Smooth muscle cell (in vitro differentiated cells): ENCODE measurements around the gene PDPK1. TPM values are rescaled to one million over a fixed set of nuclear protein-coding genes. Genes with fewer than 3 reads are reported as not detected.
A peak's percentile ranks its signal among the peaks of the same experiment; 100 is the strongest.
"Not testable (repeated sequence)": the region's sequence is repeated elsewhere in the genome, so short reads cannot be mapped to it uniquely, and the experiment has no call there.

Source experiments
- DNase-seq: peaks from one replicate; lab custom pipeline; 2025; ENCODE audit not compliant: unreplicated experiment; lab: John Stamatoyannopoulos, UW
- H2AFZ ChIP-seq: fragments of 200-600 bp; sonication (generic); 2 replicates; pipeline ENCODE4 v1.6.0; 2016; ENCODE audit warnings: antibody characterized with exemption, low read depth, mild to moderate bottlenecking
- H3F3A ChIP-seq: fragments of 200-600 bp; sonication (generic); 2 replicates; pipeline ENCODE4 v1.6.0; 2017; ENCODE audit warnings: antibody characterized with exemption, low read depth
- H3K27ac ChIP-seq: fragments of 200-600 bp; sonication (generic); 2 replicates; pipeline ENCODE4 v1.5.1; 2016; ENCODE audit warnings: low read depth, mild to moderate bottlenecking
- H3K27me3 ChIP-seq: fragments of 200-600 bp; sonication (generic); 2 replicates; pipeline ENCODE4 v1.6.1; 2016; ENCODE audit warnings: low read depth, mild to moderate bottlenecking
- H3K36me3 ChIP-seq: fragments of 200-600 bp; sonication (generic); 2 replicates; pipeline ENCODE4 v1.5.1; 2016; ENCODE audit warnings: low read depth
- H3K4me1 ChIP-seq: fragments of 200-600 bp; sonication (generic); 2 replicates; pipeline ENCODE4 v1.5.1; 2016; ENCODE audit warnings: low read depth
- H3K4me2 ChIP-seq: fragments of 200-600 bp; sonication (generic); 2 replicates; pipeline ENCODE4 v1.6.0; 2016; ENCODE audit warnings: mild to moderate bottlenecking
- H3K4me3 ChIP-seq: fragments of 200-600 bp; sonication (generic); 2 replicates; pipeline ENCODE4 v1.5.1; 2016; ENCODE audit warnings: mild to moderate bottlenecking
- H3K79me2 ChIP-seq: fragments of 200-600 bp; sonication (generic); 2 replicates; pipeline ENCODE4 v1.6.0; 2016; ENCODE audit warnings: low read depth, mild to moderate bottlenecking
- H3K9ac ChIP-seq: fragments of 200-600 bp; sonication (generic); 2 replicates; pipeline ENCODE4 v1.6.0; 2016; ENCODE audit warnings: low read depth
- H3K9me3 ChIP-seq: fragments of 200-600 bp; sonication (generic); replicated peaks from 2 replicates; pipeline ENCODE4 v1.5.1; 2016; ENCODE audit warnings: low read depth
- H4K20me1 ChIP-seq: fragments of 200-600 bp; sonication (generic); 2 replicates; pipeline ENCODE4 v1.6.0; 2016; ENCODE audit warnings: low read depth
- CTCF ChIP-seq: fragments of 200-600 bp; sonication (generic); IDR thresholded peaks from 2 replicates; pipeline ENCODE4 v1.5.1; 2017; ENCODE audit warnings: borderline replicate concordance, mild to moderate bottlenecking, antibody characterized with exemption; ENCODE audit not compliant: insufficient read depth, poor library complexity, severe bottlenecking
- WGBS: methylation state at CpG from one replicate; pipeline ENCODE4 v1.1.7; 2016; ENCODE audit warnings: low lambda C conversion rate; 5-methylcytosine and 5-hydroxymethylcytosine counted together
- microRNA counts: library from miRNA; unstranded; fragments of <30 nt; microRNA quantifications from one replicate; lab custom pipeline; 2016
- microRNA-seq: library from miRNA; unstranded; fragments of <30 nt; microRNA quantifications from one replicate; pipeline ENCODE4, GENCODE V29; 2016; ENCODE audit warnings: borderline number of aligned reads
- polyA plus RNA-seq: library from polyadenylated mRNA; unstranded; fragments of >200 nt; fragmentation: Nextera tagmentation; extraction: Ambion mirVana; gene quantifications from 2 replicates; pipeline ENCODE4 v1.2.1, GENCODE V29; 2016
- small RNA-seq: library from RNA; depleted of rRNA; stranded (forward); fragments of <200 nt; gene quantifications from one replicate; pipeline ENCODE3, GENCODE V24; 2014
- total RNA-seq: library from RNA; depleted of rRNA; stranded (reverse); fragments of >200 nt; gene quantifications from 2 replicates; pipeline ENCODE4 v1.2.3, GENCODE V29; 2014

The PDPK1 gene
- total and polyA plus RNA-seq, 2 experiments from 2014 or later = 16.4 to 23.8 TPM

GRCh38 chr16:2639071-2639721, 101.4 kb downstream of the PDPK1 start:
- not testable (repeated sequence) for DNase-seq, H4K20me1 ChIP-seq, H3K4me2 ChIP-seq, H3K27ac ChIP-seq, H2AFZ ChIP-seq, H3K9me3 ChIP-seq, H3K27me3 ChIP-seq, H3K4me3 ChIP-seq, H3K79me2 ChIP-seq, H3K9ac ChIP-seq, H3K36me3 ChIP-seq, H3K4me1 ChIP-seq, H3F3A ChIP-seq
- peak; percentile 25 for TF ChIP-seq CTCF
- no CpG with 5 or more reads among the region's 12 CpGs for WGBS

GRCh38 chr16:2639722-2640072, 101.9 kb downstream of the PDPK1 start:
- not testable (repeated sequence) for H3K79me2 ChIP-seq, H3K27ac ChIP-seq, H3K9me3 ChIP-seq, DNase-seq, H3K4me1 ChIP-seq, H3K9ac ChIP-seq, H3K27me3 ChIP-seq, H3K4me2 ChIP-seq, H3K36me3 ChIP-seq, H3F3A ChIP-seq, H3K4me3 ChIP-seq, H2AFZ ChIP-seq, H4K20me1 ChIP-seq
- WGBS = 100% methylated on average over 2 of the region's 9 CpGs

- not testable (repeated sequence) for H3K9me3 ChIP-seq, H2AFZ ChIP-seq, H3K36me3 ChIP-seq, H3K27ac ChIP-seq, H3F3A ChIP-seq, H3K4me2 ChIP-seq, DNase-seq, H3K27me3 ChIP-seq, H4K20me1 ChIP-seq, H3K4me1 ChIP-seq, H3K9ac ChIP-seq, H3K4me3 ChIP-seq, H3K79me2 ChIP-seq
- WGBS = no CpG with 5 or more reads among the region's 17 CpGs
Measured at GRCh38 chr16:2642561-2642960, 104.7 kb downstream of the PDPK1 start.

- H3K27me3 ChIP-seq, H3K27ac ChIP-seq, H3K9me3 ChIP-seq, DNase-seq, H3K9ac ChIP-seq, H2AFZ ChIP-seq, H3K36me3 ChIP-seq, H3F3A ChIP-seq, H3K79me2 ChIP-seq, H3K4me3 ChIP-seq, H3K4me1 ChIP-seq, H3K4me2 ChIP-seq, H4K20me1 ChIP-seq: not testable (repeated sequence)
- no CpG with 5 or more reads among the region's 12 CpGs for WGBS
Measured at GRCh38 chr16:2644754-2645453, 107.1 kb downstream of the PDPK1 start.

GRCh38 chr16:2651268-2651871, 113.5 kb downstream of the PDPK1 start:
- not testable (repeated sequence) for H3K36me3 ChIP-seq, H3K27me3 ChIP-seq, H3K79me2 ChIP-seq, H3F3A ChIP-seq, H3K9ac ChIP-seq, H3K27ac ChIP-seq, H2AFZ ChIP-seq, H4K20me1 ChIP-seq, DNase-seq, H3K9me3 ChIP-seq, H3K4me2 ChIP-seq, H3K4me1 ChIP-seq, H3K4me3 ChIP-seq
- 40% methylated on average over 1 of the region's 14 CpGs for WGBS

MicroRNAs encoded within 50 kb of the gene (microRNA counts, 767-probe panel; counts per million panel counts)
- microRNA hsa-miR-3178 (lab: Ali Mortazavi, UCI) = 183 counts per million

Small RNA genes lying within 50 kb of the gene (microRNA-seq; reads per million reads assigned to microRNA genes)
- gene MIR3178 = not detected

Small RNA genes lying within 50 kb of the gene (small RNA-seq; reads per million reads assigned to genes)
- gene AC093525.1 (not detected), gene MIR3178 (not detected)

Other genes with a start within 250 kb of the PDPK1 start
- 0.76 and 2.2 TPM in 2 replicates for gene ABCA3, start 197.3 kb upstream of the PDPK1 start, total RNA-seq
- 1.4 and 1.7 TPM in 2 replicates for gene ABCA3, start 197.3 kb upstream of the PDPK1 start, polyA plus RNA-seq
- 3.6 and 4.9 TPM in 2 replicates for gene CCNF, start 108.6 kb upstream of the PDPK1 start, total RNA-seq
- gene CCNF, start 108.6 kb upstream of the PDPK1 start, polyA plus RNA-seq = 6.6 and 12.8 TPM in 2 replicates
- 4.7 and 8.0 TPM in 2 replicates for gene TEDC2, start 77.9 kb upstream of the PDPK1 start, total RNA-seq
- gene TEDC2, start 77.9 kb upstream of the PDPK1 start, polyA plus RNA-seq = 8.5 and 13.3 TPM in 2 replicates
- 0.18 and 5.2 TPM in 2 replicates for gene NTN3, start 66.7 kb upstream of the PDPK1 start, total RNA-seq
- 0.23 and 0.57 TPM in 2 replicates for gene NTN3, start 66.7 kb upstream of the PDPK1 start, polyA plus RNA-seq
- gene TBC1D24, start 62.9 kb upstream of the PDPK1 start, total RNA-seq = 5.1 and 9.2 TPM in 2 replicates
- gene TBC1D24, start 62.9 kb upstream of the PDPK1 start, polyA plus RNA-seq = 4.9 and 5.5 TPM in 2 replicates
- gene ATP6V0C, start 24.1 kb upstream of the PDPK1 start, total RNA-seq = 50.5 and 99.2 TPM in 2 replicates
- gene ATP6V0C, start 24.1 kb upstream of the PDPK1 start, polyA plus RNA-seq = 207 and 265 TPM in 2 replicates
- gene AMDHD2, start 17.6 kb upstream of the PDPK1 start, total RNA-seq = 12.0 and 15.7 TPM in 2 replicates
- 14.2 and 20.8 TPM in 2 replicates for gene AMDHD2, start 17.6 kb upstream of the PDPK1 start, polyA plus RNA-seq
- gene CEMP1, start 6.6 kb upstream of the PDPK1 start, total RNA-seq = not detected in 2 replicates
- 1.7 and 5.1 TPM in 2 replicates for gene CEMP1, start 6.6 kb upstream of the PDPK1 start, polyA plus RNA-seq
- 27.0 and 38.2 TPM in 2 replicates for gene KCTD5, start 144.5 kb downstream of the PDPK1 start, total RNA-seq
- 35.5 and 36.6 TPM in 2 replicates for gene KCTD5, start 144.5 kb downstream of the PDPK1 start, polyA plus RNA-seq
- 0.63 and 2.7 TPM in 2 replicates for gene PRSS27, start 182.2 kb downstream of the PDPK1 start, total RNA-seq
- gene PRSS27, start 182.2 kb downstream of the PDPK1 start, polyA plus RNA-seq = 2.3 and 3.3 TPM in 2 replicates
- gene SRRM2, start 214.6 kb downstream of the PDPK1 start, total RNA-seq = 83.0 and 125 TPM in 2 replicates
- gene SRRM2, start 214.6 kb downstream of the PDPK1 start, polyA plus RNA-seq = 280 and 434 TPM in 2 replicates
- gene ELOB, start 239.3 kb downstream of the PDPK1 start, total RNA-seq = 529 and 1,090 TPM in 2 replicates
- 709 and 739 TPM in 2 replicates for gene ELOB, start 239.3 kb downstream of the PDPK1 start, polyA plus RNA-seq
- gene PRSS33, start 249.5 kb downstream of the PDPK1 start, total RNA-seq = not detected in 2 replicates
- gene PRSS33, start 249.5 kb downstream of the PDPK1 start, polyA plus RNA-seq = not detected in 2 replicates